HG03135 (cell line): ENCODE measurements around the gene SRGAP2C.
"Not testable (repeated sequence)": the region's sequence is repeated elsewhere in the genome, so short reads cannot be mapped to it uniquely, and the experiment has no call there.

Experiments
- ATAC-seq: cut with Tn5 transposase; IDR thresholded peaks from one replicate; pipeline ENCODE4 v1.9.1; 2021; ENCODE audit warnings: mild to moderate bottlenecking, moderate library complexity; ENCODE audit not compliant: unreplicated experiment

Gene SRGAP2C

GRCh38 chr1:121278202-121278601 is 93.4 kb downstream of the SRGAP2C start:
- not testable (repeated sequence) for ATAC-seq

GRCh38 chr1:121278777-121279547 is 94.2 kb downstream of the SRGAP2C start:
- ATAC-seq, result not testable (repeated sequence)

- not testable (repeated sequence) for ATAC-seq
These were observed 94.7 kb downstream of the SRGAP2C start for GRCh38 chr1:121279548-121279898.

GRCh38 chr1:121280699-121281317 is 96.0 kb downstream of the SRGAP2C start:
- not testable (repeated sequence) for ATAC-seq

GRCh38 chr1:121281480-121281879 is 96.7 kb downstream of the SRGAP2C start:
- ATAC-seq, result not testable (repeated sequence)

- ATAC-seq, result not testable (repeated sequence)
These were observed 98.9 kb downstream of the SRGAP2C start for GRCh38 chr1:121283587-121284180.

GRCh38 chr1:121292590-121292989 is 107.8 kb downstream of the SRGAP2C start:
- not testable (repeated sequence) for ATAC-seq

GRCh38 chr1:121293263-121294204 is 108.8 kb downstream of the SRGAP2C start:
- ATAC-seq, result not testable (repeated sequence)

GRCh38 chr1:121294205-121294570 is 109.4 kb downstream of the SRGAP2C start:
- ATAC-seq, result not testable (repeated sequence)

- not testable (repeated sequence) for ATAC-seq
These were observed 111.8 kb downstream of the SRGAP2C start for GRCh38 chr1:121296563-121296962.

GRCh38 chr1:121298529-121298928 is 113.8 kb downstream of the SRGAP2C start:
- ATAC-seq, result not testable (repeated sequence)

GRCh38 chr1:121299514-121300149 is 114.9 kb downstream of the SRGAP2C start:
- not testable (repeated sequence) for ATAC-seq

- ATAC-seq, result not testable (repeated sequence)
These were observed 117.1 kb downstream of the SRGAP2C start for GRCh38 chr1:121301876-121302275.

GRCh38 chr1:121307759-121308158 is 123.0 kb downstream of the SRGAP2C start:
- not testable (repeated sequence) for ATAC-seq

- ATAC-seq, result not testable (repeated sequence)
These were observed 130.7 kb downstream of the SRGAP2C start for GRCh38 chr1:121315509-121315908.

- ATAC-seq, result not testable (repeated sequence)
These were observed 131.3 kb downstream of the SRGAP2C start for GRCh38 chr1:121316081-121316480.

- ATAC-seq, result not testable (repeated sequence)
These were observed 133.0 kb downstream of the SRGAP2C start for GRCh38 chr1:121317491-121318468.

GRCh38 chr1:121318687-121319086 is 133.9 kb downstream of the SRGAP2C start:
- ATAC-seq, result not testable (repeated sequence)

- not testable (repeated sequence) for ATAC-seq
These were observed 136.9 kb downstream of the SRGAP2C start for GRCh38 chr1:121321660-121322059.
